Left renal pelvis (tissue), 4 donors: ENCODE measurements around the gene MIDN. TPM values are rescaled to one million over a fixed set of nuclear protein-coding genes. Genes with fewer than 3 reads are reported as not detected.

ENCODE experiments used
- DNase-seq, 4 donors: peaks; one replicate each; pipeline ENCODE4 v3.0.0-alpha.2; 2013; ENCODE audit warnings: low read depth in 4 of 4, low spot score in 3 of 4
- polyA plus RNA-seq, 4 donors: library from polyadenylated mRNA; unstranded; fragments of 120-200 nt; gene quantifications; one replicate each; pipeline ENCODE4 v1.2.1, GENCODE V29; 2013; ENCODE audit not compliant: insufficient read length in 4 of 4

Gene MIDN
- polyA plus RNA-seq, 4 donors = 45.4 to 73.1 (median 48.0) TPM

- DNase-seq = no peak
These were observed 8.5 kb downstream of the MIDN start for GRCh38 chr19:1256646-1257474.

- no peak for DNase-seq
These were observed 9.2 kb downstream of the MIDN start for GRCh38 chr19:1257475-1258162.

DNA sequence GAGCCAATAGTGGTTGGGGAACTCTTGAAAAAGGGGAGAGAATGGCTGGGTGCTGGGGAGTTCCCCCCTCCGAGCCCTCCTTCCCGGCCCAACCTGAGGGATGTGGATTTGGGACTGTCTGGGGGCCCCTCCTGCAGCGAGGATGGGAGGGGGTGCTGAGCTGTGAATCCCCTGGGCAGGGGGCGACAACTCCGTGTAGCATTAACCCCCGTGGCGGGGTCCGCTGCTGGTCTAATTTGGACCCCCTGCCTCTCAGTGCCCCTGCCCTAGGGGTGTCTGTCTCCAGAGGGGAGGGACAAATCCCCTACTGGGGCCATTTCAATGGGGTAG, 9.7 kb downstream of the MIDN start:
- DNase-seq = no peak

GRCh38 chr19:1258707-1259205, 10.4 kb downstream of the MIDN start:
- DNase-seq = no peak

DNA sequence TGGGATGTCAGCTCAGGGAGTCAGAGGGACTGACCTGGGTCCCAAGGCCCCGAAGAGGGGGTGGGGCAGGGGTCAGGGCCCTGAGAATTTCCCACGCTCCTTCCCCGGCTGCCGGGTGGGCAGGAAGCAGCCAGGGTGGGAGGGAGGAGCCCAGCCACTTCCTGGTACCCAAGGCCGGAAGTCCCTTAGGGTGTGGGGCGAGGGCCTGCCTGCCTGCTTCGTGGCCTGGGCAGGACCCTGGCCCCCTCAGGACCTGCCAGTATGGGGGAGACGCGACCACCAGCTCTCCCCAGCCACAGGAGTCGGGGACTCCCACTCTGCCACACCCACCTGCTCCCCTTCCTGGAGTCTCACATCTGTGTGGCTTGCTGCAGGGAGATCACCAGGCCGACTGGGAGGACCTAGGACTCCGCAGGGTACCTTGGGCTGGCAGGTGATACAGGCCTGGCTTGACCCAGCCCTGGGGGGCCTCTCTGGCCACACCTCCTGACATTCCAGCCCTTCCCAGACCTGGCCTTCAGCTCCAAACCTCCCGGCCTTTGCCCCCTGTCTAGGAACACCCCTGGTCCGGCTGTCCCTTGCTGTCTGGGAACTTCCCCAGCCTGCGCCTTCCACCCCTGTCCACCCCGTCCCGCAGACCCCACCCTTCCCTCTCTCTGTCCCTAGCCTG, 11.0 kb downstream of the MIDN start:
- DNase-seq = no peak

- no peak for DNase-seq
These were observed 11.7 kb downstream of the MIDN start for GRCh38 chr19:1259876-1260748.

GRCh38 chr19:1260749-1261537, 12.6 kb downstream of the MIDN start:
- peak; percentile 88 to 92 (median 91) for DNase-seq

DNA sequence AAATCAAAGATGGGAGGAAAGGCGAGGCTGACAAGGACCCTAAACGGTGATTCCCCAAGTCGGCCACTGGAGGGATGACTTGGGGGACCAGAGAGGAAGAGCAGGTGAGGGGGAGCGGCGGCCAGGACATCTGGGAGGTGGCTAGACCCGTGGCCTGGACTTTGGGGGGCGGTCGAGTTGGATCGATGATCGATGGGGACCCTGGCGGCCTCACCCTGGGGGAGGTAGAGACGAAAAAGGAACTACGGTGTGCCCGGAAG, 13.1 kb downstream of the MIDN start:
- no peak for DNase-seq

- no peak for DNase-seq
These were observed 13.6 kb downstream of the MIDN start for GRCh38 chr19:1261798-1262622.

DNA sequence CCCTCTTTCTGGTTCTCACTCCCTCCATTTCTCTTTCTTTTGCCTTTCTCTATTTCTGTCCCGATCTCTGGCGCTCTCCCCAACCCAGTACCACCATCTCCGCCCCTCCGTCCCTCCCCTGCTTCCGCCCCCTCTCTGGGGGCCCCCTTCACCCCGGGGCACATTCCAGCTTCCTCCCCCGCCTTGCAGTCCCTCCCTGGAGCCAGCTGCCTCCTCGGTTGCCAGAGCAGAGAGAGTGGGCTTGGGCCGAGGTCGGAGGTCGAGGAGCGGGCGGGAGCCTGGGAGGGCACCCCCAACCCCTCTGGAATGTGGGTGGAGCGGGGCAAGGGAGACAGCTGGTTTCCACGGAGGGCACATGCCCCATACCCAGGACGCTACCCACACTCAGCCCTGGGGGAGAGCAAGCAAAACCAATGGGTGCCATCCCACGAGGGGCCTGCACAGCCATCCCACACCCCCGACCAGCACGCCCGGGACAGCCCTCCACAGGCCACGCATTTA, 14.3 kb downstream of the MIDN start:
- no peak for DNase-seq

DNA sequence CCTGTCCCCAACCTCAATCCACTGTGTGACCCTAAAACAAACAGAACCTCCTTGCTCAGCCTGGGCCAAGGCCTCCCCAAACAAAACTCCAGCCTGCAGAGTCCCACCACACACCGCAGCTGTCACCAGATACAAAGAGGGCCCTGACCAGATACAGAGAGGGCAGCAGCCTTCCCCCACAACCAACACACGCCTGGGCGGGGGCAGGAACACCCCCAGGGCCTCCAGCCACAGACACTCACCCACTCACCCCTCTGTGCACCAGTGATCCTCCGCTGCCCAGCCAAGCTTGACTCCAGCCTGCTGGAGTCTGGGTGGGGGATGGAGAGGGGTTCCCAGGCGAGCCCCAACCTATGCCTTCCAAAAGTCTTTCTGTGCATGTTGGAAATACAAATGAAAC, 14.8 kb downstream of the MIDN start:
- DNase-seq = no peak

DNA sequence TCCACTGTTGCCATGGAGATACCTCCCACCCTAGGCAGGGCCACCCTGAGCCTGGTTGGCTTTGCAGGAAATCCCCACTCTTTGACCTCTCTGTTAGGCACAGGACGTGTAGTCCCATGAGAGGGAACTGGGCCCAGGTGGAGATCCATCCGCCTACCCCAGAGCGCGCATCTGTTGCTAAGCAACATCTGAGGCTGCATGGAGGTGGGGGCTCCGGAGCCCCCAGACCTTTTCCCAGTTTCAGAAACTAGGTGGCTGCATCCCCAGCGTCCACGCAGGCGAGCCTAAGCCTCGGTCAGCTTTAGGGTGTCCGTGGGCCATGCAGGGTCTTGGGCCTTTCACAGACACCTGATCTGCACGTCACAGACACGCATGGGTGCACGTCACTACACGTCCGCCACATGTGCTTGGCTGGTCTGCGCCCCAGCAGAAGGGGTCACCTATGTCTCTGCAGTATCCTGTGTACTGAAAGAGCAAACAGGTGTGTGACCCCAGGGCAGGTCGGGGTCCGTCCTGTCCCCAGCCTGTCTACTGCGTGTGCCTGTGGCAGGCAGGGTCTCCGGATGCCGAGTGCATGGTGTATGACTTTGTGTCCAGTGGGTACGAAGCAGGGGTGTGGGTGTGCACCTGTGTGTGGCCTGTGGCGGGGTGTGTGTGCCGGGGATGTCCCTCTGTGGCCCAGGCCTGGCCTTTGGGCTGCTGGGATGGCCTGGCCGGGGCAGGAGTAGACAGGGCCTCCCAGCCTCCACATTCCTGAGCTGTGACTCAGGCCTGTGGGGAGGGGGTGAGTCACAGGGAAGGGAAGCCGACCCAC, 16.6 kb downstream of the MIDN start:
- no peak for DNase-seq

- no peak for DNase-seq
These were observed 17.3 kb downstream of the MIDN start for GRCh38 chr19:1265615-1266128.

DNA sequence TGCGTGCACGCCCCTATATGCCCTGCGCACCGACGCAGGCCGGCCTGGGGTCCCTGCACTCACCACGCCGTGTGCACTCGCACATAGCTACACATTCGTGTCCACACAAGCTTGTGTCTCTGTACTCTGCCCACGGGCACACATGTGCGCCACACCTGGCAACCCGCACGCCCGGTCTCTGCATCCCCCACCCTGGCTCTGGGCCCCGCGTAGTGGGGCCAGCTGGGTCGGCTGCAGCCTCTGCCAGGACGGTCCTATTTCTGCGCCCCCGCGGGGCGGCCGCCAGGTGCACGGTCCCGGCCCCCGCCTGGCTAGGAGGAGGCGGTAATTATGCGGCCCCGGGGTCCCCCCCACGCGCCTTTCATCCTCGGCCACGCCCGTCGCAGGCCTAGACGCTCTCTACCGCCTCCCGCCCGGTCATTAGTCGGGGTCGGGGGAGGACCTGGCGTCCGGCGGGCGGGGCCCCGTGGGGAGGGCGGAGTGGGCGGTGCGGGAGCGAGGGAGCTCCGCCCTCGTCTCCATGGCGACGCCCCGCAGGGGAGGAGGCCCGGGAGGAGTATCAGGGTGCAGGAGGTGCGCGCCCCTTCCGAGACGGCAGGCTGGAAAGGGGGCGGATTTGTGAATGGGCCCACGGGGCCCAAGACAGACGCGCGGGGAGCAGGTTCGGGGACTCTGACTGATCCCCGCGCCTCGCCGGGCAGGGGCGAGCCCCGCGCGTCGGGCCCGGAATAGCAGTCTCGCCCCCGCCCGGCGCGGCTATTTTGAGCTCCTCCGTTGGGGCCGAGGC, 17.9 kb downstream of the MIDN start:
- no peak for DNase-seq

DNA sequence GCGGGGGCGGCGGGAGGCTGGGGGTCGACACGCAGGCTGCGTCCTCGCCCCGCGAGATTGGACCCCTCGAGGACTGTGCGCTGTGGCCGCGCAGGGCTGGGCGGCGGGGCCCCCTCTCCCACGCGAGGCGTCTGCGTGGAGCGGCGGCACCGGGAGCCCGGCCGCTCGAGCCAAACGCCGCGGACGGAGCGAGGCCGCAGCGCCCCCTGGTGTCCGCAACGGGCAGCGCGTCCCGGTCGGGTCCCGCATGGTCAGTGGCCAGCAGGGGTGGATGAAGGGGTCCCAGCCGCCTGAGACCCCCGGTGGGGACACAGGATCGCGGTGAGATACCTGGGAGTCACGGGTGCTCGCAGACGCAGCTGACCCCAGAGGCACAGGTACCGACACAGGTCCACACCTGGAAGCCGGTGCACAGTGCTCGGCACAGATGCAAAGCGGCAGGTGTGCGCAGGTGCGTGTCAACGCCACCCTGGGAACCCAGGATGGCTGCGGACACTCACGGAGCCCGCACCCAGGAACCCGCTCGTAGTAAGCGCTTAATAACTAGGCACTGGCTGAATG, 18.6 kb downstream of the MIDN start:
- no peak for DNase-seq

DNA sequence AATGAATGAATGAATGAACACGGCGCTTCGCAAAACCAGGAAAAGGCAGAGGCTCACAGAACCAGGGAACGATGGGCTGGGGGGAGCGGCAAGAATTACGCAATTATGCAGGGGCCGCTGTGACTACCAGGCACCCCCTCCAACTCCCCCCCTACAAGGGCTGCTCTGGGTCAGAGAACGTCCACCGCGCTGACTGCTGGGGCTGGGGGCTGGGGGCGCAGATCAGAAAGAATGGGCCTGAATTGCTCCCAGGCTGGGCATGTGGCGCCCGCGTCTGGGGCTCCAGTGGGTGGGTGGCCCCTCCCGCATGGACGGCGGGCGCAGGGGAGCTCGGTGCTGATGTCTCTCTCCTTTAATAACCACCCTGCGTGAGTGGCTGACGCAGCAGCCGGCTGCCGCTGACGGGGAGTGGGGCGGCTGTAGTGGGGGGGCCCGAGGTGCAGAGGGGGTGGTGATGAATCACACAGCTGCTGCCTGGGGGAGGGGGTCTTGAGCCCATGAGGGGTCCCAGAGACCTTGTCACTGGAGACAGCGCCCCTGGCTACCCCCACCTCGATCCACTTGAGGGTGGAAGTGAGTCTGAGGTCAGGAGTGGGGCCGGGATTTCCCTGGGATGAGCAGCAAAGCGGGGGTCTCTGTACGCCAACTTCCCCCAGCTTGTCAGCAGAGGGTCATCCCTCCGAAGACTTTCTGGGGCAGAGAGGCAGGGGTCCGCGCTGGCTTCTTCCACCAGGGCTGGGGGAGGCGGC, 19.3 kb downstream of the MIDN start:
- DNase-seq = no peak
